HEK293 (cell line): ENCODE data around the gene PAK4.

Experiments
- BCL11A ChIP-seq: fragments of 450-650 bp; formaldehyde crosslinking; IDR thresholded peaks from 2 replicates; pipeline ENCODE4 v1.5.1; 2016; ENCODE audit warnings: low read depth, missing biosample characterization, missing genetic modification characterization
- EGR2 ChIP-seq: fragments of 450-650 bp; formaldehyde crosslinking; IDR thresholded peaks from 2 replicates; pipeline ENCODE4 v1.5.1; 2016; ENCODE audit warnings: low read depth, missing biosample characterization, missing genetic modification characterization
- GLI2 ChIP-seq: fragments of 450-650 bp; formaldehyde crosslinking; IDR thresholded peaks from 2 replicates; pipeline ENCODE4; 2017; ENCODE audit warnings: missing biosample characterization, missing genetic modification characterization, low read depth, borderline replicate concordance
- INSM2 ChIP-seq: fragments of 450-650 bp; formaldehyde crosslinking; IDR thresholded peaks from 2 replicates; pipeline ENCODE4 v1.5.1; 2016; ENCODE audit warnings: missing biosample characterization, missing genetic modification characterization
- KLF16 ChIP-seq: fragments of 450-650 bp; formaldehyde crosslinking; IDR thresholded peaks from 2 replicates; pipeline ENCODE4 v1.5.1; 2017; ENCODE audit warnings: missing biosample characterization, missing genetic modification characterization
- KLF7 ChIP-seq: fragments of 450-650 bp; formaldehyde crosslinking; IDR thresholded peaks from 2 replicates; pipeline ENCODE4 v1.5.1; 2016; ENCODE audit warnings: missing biosample characterization, missing genetic modification characterization, borderline replicate concordance
- KLF9 ChIP-seq: fragments of 450-650 bp; formaldehyde crosslinking; IDR thresholded peaks from 2 replicates; pipeline ENCODE4 v1.5.1; 2016; ENCODE audit warnings: missing biosample characterization, missing genetic modification characterization, low read depth
- OSR2 ChIP-seq: fragments of 450-650 bp; formaldehyde crosslinking; IDR thresholded peaks from 2 replicates; pipeline ENCODE4 v1.5.1; 2016; ENCODE audit warnings: missing biosample characterization, missing genetic modification characterization
- SP3 ChIP-seq: fragments of 450-650 bp; formaldehyde crosslinking; IDR thresholded peaks from 2 replicates; pipeline ENCODE4 v1.5.1; 2016; ENCODE audit warnings: missing biosample characterization, missing genetic modification characterization
- SP7 ChIP-seq: fragments of 450-650 bp; formaldehyde crosslinking; IDR thresholded peaks from 2 replicates; pipeline ENCODE4 v1.5.1; 2016; ENCODE audit warnings: missing biosample characterization, missing genetic modification characterization
- ZNF133 ChIP-seq: fragments of 450-650 bp; formaldehyde crosslinking; IDR thresholded peaks from 2 replicates; pipeline ENCODE4 v1.5.1; 2016; ENCODE audit warnings: missing biosample characterization, missing genetic modification characterization
- ZNF148 ChIP-seq: fragments of 450-650 bp; formaldehyde crosslinking; IDR thresholded peaks from 2 replicates; pipeline ENCODE4 v1.5.0; 2017; ENCODE audit warnings: missing biosample characterization, missing genetic modification characterization, borderline replicate concordance
- ZNF266 ChIP-seq: fragments of 450-650 bp; formaldehyde crosslinking; IDR thresholded peaks from 2 replicates; pipeline ENCODE4 v1.5.1; 2016; ENCODE audit warnings: missing biosample characterization, missing genetic modification characterization, low read depth
- ZNF394 ChIP-seq: fragments of 450-650 bp; formaldehyde crosslinking; IDR thresholded peaks from 2 replicates; pipeline ENCODE4 v1.5.1; 2016; ENCODE audit warnings: missing biosample characterization, missing genetic modification characterization, mild to moderate bottlenecking, moderate library complexity, borderline replicate concordance
- ZNF518A ChIP-seq: fragments of 450-650 bp; formaldehyde crosslinking; conservative IDR thresholded peaks from 2 replicates; pipeline ENCODE4 v1.5.1; 2016; ENCODE audit warnings: low read depth, missing biosample characterization, missing genetic modification characterization
- ZNF610 ChIP-seq: fragments of 450-650 bp; formaldehyde crosslinking; IDR thresholded peaks from 2 replicates; pipeline ENCODE4 v1.5.1; 2016; ENCODE audit warnings: missing biosample characterization, missing genetic modification characterization, borderline replicate concordance
- ZNF621 ChIP-seq: fragments of 450-650 bp; formaldehyde crosslinking; IDR thresholded peaks from 2 replicates; pipeline ENCODE4 v1.5.1; 2017; ENCODE audit warnings: missing biosample characterization, missing genetic modification characterization
- ZNF626 ChIP-seq: fragments of 450-650 bp; sonication (Bioruptor Pico); formaldehyde crosslinking; IDR thresholded peaks from 2 replicates; pipeline ENCODE4 v1.5.1; 2018; ENCODE audit warnings: missing biosample characterization, missing genetic modification characterization, inconsistent platforms
- ZNF658 ChIP-seq: fragments of 450-650 bp; formaldehyde crosslinking; IDR thresholded peaks from 2 replicates; pipeline ENCODE4; 2016; ENCODE audit warnings: missing biosample characterization, missing genetic modification characterization
- ZNF747 ChIP-seq: fragments of 450-650 bp; formaldehyde crosslinking; IDR thresholded peaks from 2 replicates; pipeline ENCODE4 v1.5.1; 2016; ENCODE audit warnings: missing biosample characterization, missing genetic modification characterization
- ZSCAN18 ChIP-seq: fragments of 450-650 bp; formaldehyde crosslinking; IDR thresholded peaks from 2 replicates; pipeline ENCODE4 v1.5.1; 2016; ENCODE audit warnings: missing biosample characterization, missing genetic modification characterization
- TF ChIP-seq, protein P1 (sequence below): fragments of 450-650 bp; formaldehyde crosslinking; IDR thresholded peaks from 2 replicates; pipeline ENCODE4 v1.5.1; 2016; ENCODE audit warnings: missing biosample characterization, missing genetic modification characterization
- TF ChIP-seq, protein P2 (sequence below): fragments of 450-650 bp; formaldehyde crosslinking; IDR thresholded peaks from 2 replicates; pipeline ENCODE4 v1.5.1; 2016; ENCODE audit warnings: missing biosample characterization, missing genetic modification characterization

PAK4 gene

DNA sequence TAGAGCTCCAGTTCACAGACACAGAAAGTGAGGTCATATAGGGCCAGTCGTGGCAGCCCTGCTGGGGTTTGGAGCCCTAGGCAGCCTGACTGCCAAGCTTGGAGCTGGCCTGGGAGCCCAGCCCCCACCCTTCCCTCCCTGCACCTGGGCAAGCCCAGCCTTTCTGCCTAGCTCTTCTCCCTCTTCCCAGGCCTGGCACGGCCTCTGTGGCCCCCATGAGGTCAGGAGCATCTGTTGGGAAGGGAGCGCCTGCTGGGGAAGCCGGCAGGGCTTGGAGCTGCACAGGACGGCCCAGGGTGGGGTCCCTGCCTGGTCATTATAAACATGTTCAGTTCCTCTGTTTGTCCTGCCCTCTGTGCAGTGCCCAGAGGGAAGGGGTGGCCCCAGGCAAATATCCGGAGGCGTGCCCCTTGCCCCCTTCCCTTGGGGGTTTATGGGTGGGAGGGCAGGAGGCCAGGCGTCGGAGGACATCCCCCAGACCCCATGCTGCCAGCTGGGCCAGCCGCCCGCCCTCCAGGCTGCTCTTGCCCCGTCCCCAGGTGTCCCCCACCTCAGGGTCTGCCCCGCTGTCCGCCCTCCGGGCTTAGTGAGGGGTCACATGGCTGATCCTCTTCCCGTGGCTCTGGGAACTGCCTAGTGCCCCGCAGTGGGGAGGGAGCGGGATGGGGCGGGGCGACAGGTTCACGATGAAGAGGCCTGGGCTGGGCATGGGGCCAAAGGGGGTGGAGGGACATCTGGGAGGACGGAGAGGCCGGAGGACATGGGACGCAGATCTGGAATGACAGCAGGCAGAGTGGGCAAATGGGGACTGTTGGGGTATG is 41.2 kb downstream of the PAK4 start (continued):
- TF ChIP-seq GLI2 (tag by site-specific recombination): no peak
- TF ChIP-seq BCL11A (tag by site-specific recombination): no peak; the same call in 1 of the 2 replicates
- TF ChIP-seq ZNF133: no peak
- TF ChIP-seq ZSCAN18 (tag by site-specific recombination): no peak
- no peak for TF ChIP-seq ZNF658 (tag by site-specific recombination)
- peak; percentile 56; the same call in 1 of the 2 replicates for TF ChIP-seq EGR2 (tag by site-specific recombination)
- TF ChIP-seq SP7 (tag by site-specific recombination): 0 out of 2 replicates have a peak, but pooled peaks have one; percentile 15
- no peak for TF ChIP-seq KLF7
- TF ChIP-seq, protein P1, sequence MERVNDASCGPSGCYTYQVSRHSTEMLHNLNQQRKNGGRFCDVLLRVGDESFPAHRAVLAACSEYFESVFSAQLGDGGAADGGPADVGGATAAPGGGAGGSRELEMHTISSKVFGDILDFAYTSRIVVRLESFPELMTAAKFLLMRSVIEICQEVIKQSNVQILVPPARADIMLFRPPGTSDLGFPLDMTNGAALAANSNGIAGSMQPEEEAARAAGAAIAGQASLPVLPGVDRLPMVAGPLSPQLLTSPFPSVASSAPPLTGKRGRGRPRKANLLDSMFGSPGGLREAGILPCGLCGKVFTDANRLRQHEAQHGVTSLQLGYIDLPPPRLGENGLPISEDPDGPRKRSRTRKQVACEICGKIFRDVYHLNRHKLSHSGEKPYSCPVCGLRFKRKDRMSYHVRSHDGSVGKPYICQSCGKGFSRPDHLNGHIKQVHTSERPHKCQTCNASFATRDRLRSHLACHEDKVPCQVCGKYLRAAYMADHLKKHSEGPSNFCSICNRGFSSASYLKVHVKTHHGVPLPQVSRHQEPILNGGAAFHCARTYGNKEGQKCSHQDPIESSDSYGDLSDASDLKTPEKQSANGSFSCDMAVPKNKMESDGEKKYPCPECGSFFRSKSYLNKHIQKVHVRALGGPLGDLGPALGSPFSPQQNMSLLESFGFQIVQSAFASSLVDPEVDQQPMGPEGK (tag by site-specific recombination): peak; percentile 50; the same call in 1 of the 2 replicates
- no peak; the same call in 1 of the 2 replicates for TF ChIP-seq ZNF394 (tag by site-specific recombination)
- TF ChIP-seq OSR2 (tag by site-specific recombination): no peak
- TF ChIP-seq SP3 (tag by site-specific recombination): no peak
- TF ChIP-seq ZNF266: no peak
- no peak for TF ChIP-seq ZNF148 (tag by site-specific recombination)
- TF ChIP-seq ZNF626: no peak
- no peak for TF ChIP-seq INSM2 (tag by site-specific recombination)
- no peak for TF ChIP-seq ZNF610 (tag by site-specific recombination)
- TF ChIP-seq, protein P2, sequence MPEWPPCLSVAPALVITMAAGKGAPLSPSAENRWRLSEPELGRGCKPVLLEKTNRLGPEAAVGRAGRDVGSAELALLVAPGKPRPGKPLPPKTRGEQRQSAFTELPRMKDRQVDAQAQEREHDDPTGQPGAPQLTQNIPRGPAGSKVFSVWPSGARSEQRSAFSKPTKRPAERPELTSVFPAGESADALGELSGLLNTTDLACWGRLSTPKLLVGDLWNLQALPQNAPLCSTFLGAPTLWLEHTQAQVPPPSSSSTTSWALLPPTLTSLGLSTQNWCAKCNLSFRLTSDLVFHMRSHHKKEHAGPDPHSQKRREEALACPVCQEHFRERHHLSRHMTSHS (tag by site-specific recombination): no peak
- TF ChIP-seq ZNF747: no peak
- peak; percentile 48; the same call in 1 of the 2 replicates for TF ChIP-seq KLF16
- no peak for TF ChIP-seq ZNF518A
- no peak for TF ChIP-seq ZNF621 (tag by site-specific recombination)
- peak; percentile 40; the same call in 1 of the 2 replicates for TF ChIP-seq KLF9 (tag by site-specific recombination)
